Activated CD4-positive, alpha-beta T cell treated with anti-CD3 and anti-CD28 coated beads, Interleukin-2, Interleukin-6, amounts not matched to agents 100 ng/mL and 50 ng/mL, durations not matched to agents 16 hours and 8 hours (primary cell): Measurements from ENCODE around the gene FMO4.
"Not testable (repeated sequence)": the region's sequence is repeated elsewhere in the genome, so short reads cannot be mapped to it uniquely, and the experiment has no call there.

ENCODE experiments used
- DNase-seq: peaks from one replicate; pipeline ENCODE4 v3.0.0-alpha.2; 2020

FMO4 gene

DNA sequence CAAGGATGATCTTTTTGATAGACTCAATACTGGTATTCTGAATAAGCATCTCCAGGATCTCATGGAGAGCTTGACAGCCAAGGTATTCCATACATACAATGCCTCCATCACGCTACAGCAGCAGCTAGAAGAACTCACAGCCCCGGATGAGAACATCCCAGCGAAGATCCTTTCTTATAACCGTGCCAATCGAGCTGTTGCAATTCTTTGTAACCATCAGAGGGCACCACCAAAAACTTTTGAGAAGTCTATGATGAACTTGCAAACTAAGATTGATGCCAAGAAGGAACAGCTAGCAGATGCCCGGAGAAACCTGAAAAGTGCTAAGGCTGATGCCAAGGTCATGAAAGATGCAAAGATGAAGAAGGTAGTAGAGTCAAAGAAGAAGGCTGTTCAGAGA is 25.4 kb downstream of the FMO4 start:
- DNase-seq = not testable (repeated sequence)

- no peak for DNase-seq
Measured at GRCh38 chr1:171343727-171344472, 29.9 kb downstream of the FMO4 start.

GRCh38 chr1:171344473-171344820 is 30.5 kb downstream of the FMO4 start:
- DNase-seq = no peak

DNA sequence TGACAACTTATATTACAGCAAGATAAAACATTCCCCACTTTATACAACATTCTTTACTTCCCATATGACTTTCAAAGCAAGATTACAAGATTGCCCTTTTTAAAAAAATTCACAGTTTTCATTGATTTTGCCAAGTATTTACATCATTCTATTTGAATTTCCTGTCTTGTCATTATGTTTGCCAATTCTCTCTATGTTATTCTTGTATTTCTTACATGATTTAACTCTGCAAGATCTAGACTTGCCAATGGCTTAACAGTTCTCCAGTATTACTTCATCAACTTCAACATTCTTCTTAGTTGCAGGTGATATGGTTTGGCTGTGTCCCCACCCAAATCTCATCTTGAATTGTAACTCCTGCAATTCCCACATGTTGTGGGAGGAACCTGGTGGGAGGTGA is 31.6 kb downstream of the FMO4 start:
- no peak for DNase-seq

DNA sequence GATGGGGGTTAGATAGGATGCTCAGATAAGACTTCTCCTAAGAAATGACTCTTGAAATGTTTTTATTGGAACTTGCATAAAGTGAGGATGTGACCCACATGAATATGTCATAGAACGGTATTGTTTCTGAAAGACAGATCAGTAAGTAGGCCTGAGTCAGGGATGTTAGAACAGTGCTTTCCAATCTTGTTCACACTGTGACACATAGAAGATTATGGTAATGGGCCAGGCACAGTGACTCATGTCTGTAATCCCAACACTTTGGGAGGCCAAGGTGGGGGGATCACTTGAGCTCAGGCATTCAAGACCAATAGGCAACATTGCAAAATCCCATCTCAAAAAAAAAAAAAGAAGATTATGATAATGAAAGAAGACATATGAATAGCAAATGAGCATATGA is 32.9 kb downstream of the FMO4 start:
- no peak for DNase-seq

DNA sequence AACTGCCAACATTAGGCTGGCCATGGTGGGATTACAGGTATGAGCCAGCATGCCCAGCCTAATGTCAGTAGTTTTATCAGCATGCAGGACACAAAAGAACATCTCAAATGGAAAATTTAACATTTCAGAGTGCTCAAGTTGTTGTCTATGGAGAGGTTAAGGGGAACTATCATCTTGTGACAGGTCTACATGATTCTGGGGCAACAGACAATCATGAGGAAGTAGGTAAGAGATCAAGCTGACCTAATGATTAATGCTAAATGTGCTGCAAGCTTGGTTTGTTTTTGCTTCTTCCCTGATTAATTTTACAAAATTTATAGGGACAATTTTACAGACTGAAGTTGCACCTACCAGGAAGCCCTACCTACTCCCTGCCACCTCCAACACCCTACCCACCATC is 36.6 kb downstream of the FMO4 start:
- DNase-seq = no peak

- DNase-seq = no peak
Measured at GRCh38 chr1:171351961-171352360, 38.0 kb downstream of the FMO4 start.

DNA sequence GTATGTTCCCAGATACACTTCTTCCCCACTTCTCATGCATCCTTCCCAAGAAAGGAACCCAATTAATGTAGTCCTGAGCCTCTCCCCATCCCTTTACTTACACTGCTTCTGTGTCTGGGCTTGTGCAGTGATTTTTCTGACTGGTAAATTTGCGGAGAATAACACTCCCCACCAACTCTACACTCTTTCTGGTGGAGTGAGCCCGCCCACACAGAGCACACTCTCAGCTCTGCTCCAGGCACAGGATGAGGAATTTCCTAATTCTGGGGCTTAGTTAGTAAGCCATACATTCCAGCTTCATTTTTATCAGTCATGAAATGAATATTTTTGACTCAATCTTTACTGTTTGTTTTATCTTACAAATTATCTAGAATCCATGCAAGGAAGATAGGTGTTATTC is 38.6 kb downstream of the FMO4 start:
- DNase-seq = no peak

- DNase-seq = no peak
Measured at GRCh38 chr1:171355727-171356126, 41.7 kb downstream of the FMO4 start.

DNA sequence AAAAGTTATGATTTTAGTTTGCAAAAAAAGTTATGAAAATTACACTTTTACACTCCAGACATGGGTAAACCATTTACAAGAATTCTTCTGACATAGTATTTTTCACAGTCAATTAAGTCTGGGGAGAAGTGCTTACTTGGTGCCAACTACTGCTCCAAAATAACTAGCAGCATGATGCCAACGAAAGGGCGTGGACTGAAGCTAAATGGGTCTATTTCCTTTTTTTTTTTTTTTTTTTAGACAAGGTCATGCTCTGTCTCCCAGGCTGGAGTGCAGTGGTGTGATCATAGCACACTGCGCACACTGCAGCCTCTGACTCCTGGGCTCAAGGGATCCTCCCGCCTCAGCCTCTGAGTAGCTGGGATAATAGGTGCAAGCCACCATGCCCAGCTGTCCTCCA is 43.2 kb downstream of the FMO4 start:
- DNase-seq = no peak

DNA sequence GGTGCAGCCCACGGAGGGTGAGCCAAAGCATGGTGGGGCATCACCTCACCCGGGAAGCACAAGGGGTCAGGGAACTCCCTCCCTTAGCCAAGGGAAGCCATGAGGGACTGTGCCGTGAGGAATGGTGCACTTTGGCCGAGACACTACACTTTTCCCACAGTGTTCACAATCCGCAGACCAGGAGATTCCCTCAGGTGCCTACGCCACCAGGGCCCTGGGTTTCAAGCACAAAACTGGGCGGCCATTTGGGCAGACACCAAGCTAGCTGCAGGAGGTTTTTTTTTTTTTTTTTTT is 45.3 kb downstream of the FMO4 start:
- DNase-seq = not testable (repeated sequence)

- not testable (repeated sequence) for DNase-seq
Measured at GRCh38 chr1:171359731-171360527, 45.9 kb downstream of the FMO4 start.

GRCh38 chr1:171366085-171366484 is 52.1 kb downstream of the FMO4 start:
- no peak for DNase-seq

DNA sequence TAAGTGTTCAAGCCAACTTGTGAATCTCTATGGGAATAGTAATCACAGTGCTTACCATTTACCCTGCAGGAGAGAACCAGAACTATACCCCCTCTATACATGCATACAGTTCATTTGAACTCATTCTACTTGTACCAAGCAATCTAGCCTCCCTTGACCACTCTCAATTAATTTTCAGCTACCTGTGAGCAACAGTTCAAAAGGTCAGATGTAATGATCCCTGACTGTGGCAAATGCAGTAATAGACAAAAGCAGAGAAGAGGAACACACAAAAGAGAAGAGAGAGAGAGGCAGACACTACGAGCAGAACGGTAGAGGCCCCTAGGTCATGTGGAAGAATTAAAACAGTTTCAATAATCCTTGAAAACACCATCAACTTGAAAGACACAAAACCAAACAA is 52.8 kb downstream of the FMO4 start:
- DNase-seq = no peak

GRCh38 chr1:171367436-171367835 is 53.5 kb downstream of the FMO4 start:
- no peak for DNase-seq

DNA sequence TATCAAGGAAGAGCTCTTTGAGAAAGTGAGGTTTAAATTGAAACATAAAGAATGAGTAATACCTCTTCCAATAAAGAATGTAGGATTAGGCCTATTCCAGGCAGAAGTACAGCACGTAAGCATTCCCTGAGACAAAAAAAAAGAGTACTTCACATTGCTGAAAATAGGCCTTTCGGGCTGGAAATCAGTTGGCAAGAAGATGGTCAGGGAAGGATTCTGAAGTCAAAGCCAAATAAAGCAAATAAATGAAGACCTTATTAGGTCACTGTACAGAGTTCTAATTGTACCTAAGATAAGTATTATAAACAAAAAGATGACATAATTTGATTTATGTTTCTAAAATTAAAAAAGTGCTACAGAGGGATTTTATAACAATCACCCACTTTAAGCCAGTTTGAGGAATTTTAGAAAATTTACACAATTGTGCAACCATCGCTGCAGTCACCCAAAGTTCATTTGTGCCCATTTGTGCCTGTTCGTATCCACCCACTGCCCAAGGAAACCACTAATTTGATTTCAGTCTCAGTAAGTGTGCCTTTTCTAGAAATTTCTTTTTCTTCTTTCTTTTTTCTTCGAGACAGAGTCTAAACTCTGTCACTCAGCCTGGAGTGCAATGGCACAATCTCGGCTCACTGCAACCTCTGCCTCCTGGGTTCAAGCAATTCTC is 58.6 kb downstream of the FMO4 start:
- DNase-seq = no peak

GRCh38 chr1:171373357-171374122 is 59.6 kb downstream of the FMO4 start:
- DNase-seq = not testable (repeated sequence)

DNA sequence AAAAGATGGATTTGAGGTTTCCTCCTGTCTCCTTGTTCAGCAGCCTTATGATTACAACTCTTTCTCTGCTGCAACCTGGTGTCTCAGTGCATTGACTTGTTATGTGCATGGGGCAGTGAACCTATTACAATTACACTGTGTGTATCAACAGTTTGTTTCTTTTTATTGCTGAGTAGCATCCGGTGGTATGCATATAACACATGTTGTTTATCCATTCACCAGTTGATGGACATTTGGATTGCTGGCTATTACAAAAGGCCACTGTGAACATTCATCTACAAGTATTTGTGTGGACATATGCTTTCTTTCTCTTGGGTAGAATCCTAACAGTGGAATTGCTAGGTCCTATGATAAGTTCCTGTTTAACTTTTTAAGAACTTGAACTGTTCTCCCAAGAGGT is 65.9 kb downstream of the FMO4 start:
- no peak for DNase-seq

DNA sequence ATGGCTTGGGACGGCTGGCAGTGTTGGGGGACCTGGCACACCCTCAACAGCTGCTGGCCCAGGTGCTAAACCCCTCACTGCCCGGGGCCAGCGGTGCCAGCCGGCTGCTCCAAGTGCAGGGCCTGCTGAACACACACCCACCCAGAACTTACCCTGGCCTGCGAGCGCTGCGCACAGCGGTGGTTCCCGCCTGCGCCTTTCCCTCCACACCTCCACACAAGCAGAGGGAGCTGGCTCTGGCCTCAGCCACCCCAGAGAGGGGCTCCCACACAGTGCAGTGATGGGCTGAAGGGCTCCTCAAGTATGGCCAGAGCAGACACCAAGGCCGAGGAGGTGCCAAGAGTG is 67.9 kb downstream of the FMO4 start:
- no peak for DNase-seq

GRCh38 chr1:171384496-171384895 is 70.5 kb downstream of the FMO4 start:
- no peak for DNase-seq

DNA sequence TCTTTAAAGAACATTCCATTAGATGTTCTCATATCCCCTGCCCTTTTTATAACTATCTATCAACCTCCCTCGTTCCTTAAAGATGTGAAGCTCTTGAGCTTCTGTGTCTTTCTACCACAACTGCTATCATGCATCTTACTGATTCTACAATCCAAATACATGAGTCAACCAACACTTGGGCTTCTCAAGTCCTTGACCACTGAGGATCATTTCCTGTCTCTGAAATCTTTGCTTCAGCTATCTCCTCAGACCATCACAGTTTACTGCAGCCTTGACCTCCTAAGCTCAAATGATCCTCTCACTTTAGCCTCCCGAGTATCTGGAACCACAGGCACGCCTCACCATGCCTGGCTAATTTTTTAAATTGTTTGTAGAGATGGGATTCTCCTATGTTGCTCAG is 75.2 kb downstream of the FMO4 start:
- DNase-seq = no peak

DNA sequence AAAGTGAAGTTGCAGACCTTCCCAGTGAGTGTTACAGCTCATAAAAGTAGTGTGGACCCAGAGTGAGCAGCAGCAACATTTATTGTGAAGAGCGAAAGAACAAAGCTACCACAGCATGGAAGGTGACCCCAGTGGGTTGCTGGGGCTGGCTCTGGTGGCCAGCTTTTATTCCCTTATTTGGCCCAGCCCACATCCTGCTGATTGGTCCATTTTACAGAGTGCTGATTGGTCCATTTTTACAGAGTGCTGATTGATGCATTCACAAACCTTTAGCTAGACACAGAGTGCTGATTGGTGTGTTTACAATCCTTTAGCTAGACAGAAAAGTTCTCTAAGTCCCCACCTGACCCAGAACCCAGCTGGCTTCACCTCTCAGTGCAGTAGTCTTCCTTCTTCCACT is 76.8 kb downstream of the FMO4 start:
- DNase-seq = not testable (repeated sequence)
